H1 (cell line): ENCODE measurements around the gene ICOSLG. TPM values are rescaled to one million over a fixed set of nuclear protein-coding genes. Genes with fewer than 3 reads are reported as not detected.

ENCODE experiments used
- CHD7 ChIP-seq: fragments of 300-600 bp; sonication (generic); IDR thresholded peaks from 2 replicates; pipeline ENCODE4 v1.7.1; 2012; ENCODE audit warnings: low read length, moderate library complexity, mild to moderate bottlenecking, inconsistent platforms; ENCODE audit not compliant: insufficient replicate concordance
- SRF ChIP-seq: IDR thresholded peaks from 2 replicates; pipeline ENCODE4 v1.6.1; 2011; ENCODE audit warnings: mild to moderate bottlenecking, low read depth, low read length, moderate library complexity
- polyA plus RNA-seq, 7 experiments: library from polyadenylated mRNA; depleted of rRNA in 3 of 7; stranded (reverse) in 5 of 7; unstranded in 2 of 7; fragments of >200 nt in 5 of 7; fragments of 200-250 nt in 2 of 7; gene quantifications; 1 replicate in 5 of 7; 2 replicates in 1 of 7; 4 replicates in 1 of 7; pipeline versions ENCODE4 v1.2.1 to v1.2.3, GENCODE V29; 2011 to 2013; ENCODE audit warnings: missing spikeins in 2 of 7, mixed read lengths in 2 of 7
- total RNA-seq: library from RNA; stranded (reverse); fragmentation: NEBNext Ultra II Directional; extraction: Animal tissue kit (Norgen Biotek cat#: 25700); gene quantifications from 2 replicates; pipeline ENCODE4 v1.2.1, GENCODE V29; 2021

The ICOSLG gene
- total and polyA plus RNA-seq, 2 of the 8 experiments (the other 6 are each of a cell fraction or from before 2014, with no cell fraction given), result 2.3 to 5.5 TPM

- TF ChIP-seq CHD7 (no peak), SRF (no peak)
- TF ChIP-seq, all 59 proteins: peak for 0
Observed at GRCh38 chr21:44281801-44282200, 41.1 kb upstream of the ICOSLG start (continued).
